H1 (cell line): Measurements from ENCODE around the gene TXNDC11. TPM values are rescaled to one million over a fixed set of nuclear protein-coding genes. Genes with fewer than 3 reads are reported as not detected.

Experiments
- ASH2L ChIP-seq: fragments of 200-600, 300-600 bp; sonication (generic); IDR thresholded peaks from one replicate; pipeline ENCODE4 v1.7.1; 2017; ENCODE audit warnings: low read length
- ATF3 ChIP-seq: IDR thresholded peaks from 2 replicates; pipeline ENCODE4 v1.6.1; 2011; ENCODE audit warnings: low read depth, mild to moderate bottlenecking, low read length; ENCODE audit not compliant: insufficient read depth
- GABPA ChIP-seq: IDR thresholded peaks from 2 replicates; pipeline ENCODE4 v1.6.1; 2011; ENCODE audit warnings: mild to moderate bottlenecking, low read length, moderate library complexity, borderline replicate concordance; ENCODE audit not compliant: insufficient read depth
- polyA plus RNA-seq, 7 experiments: library from polyadenylated mRNA; depleted of rRNA in 3 of 7; stranded (reverse) in 5 of 7; unstranded in 2 of 7; fragments of >200 nt in 5 of 7; fragments of 200-250 nt in 2 of 7; gene quantifications; 1 replicate in 5 of 7; 2 replicates in 1 of 7; 4 replicates in 1 of 7; pipeline versions ENCODE4 v1.2.1 to v1.2.3, GENCODE V29; 2011 to 2013; ENCODE audit warnings: missing spikeins in 2 of 7, mixed read lengths in 2 of 7
- total RNA-seq: library from RNA; stranded (reverse); fragmentation: NEBNext Ultra II Directional; extraction: Animal tissue kit (Norgen Biotek cat#: 25700); gene quantifications from 2 replicates; pipeline ENCODE4 v1.2.1, GENCODE V29; 2021

Gene TXNDC11
- total and polyA plus RNA-seq, 2 of the 8 experiments (the other 6 are each of a cell fraction or from before 2014, with no cell fraction given) = 13.5 to 13.8 TPM

- TF ChIP-seq ATF3 = no peak
- no peak for TF ChIP-seq GABPA
- TF ChIP-seq ASH2L = no peak
Observed at GRCh38 chr16:11637320-11637719, 105.3 kb downstream of the TXNDC11 start (continued).
